Kidney (tissue), 14 donors: ENCODE measurements around the gene PRKN. TPM values are rescaled to one million over a fixed set of nuclear protein-coding genes. Genes with fewer than 3 reads are reported as not detected.

Source experiments
- DNase-seq, 5 donors: peaks; one replicate each; pipeline ENCODE4 v3.0.0-alpha.2; 2013 to 2020
- FAIRE-seq: peaks from 2 replicates; lab custom pipeline; 2012; peaks lifted over from hg19 to GRCh38; lab: Jason Lieb, UNC
- H3K27ac ChIP-seq, 2 donors: one replicate each; pipeline ENCODE4 v1.7.0; 2013; ENCODE audit warnings: low read depth in 2 of 2, low read length in 2 of 2, inconsistent platforms in 1 of 2
- H3K27me3 ChIP-seq: one replicate; pipeline ENCODE4 v1.7.1; 2013; ENCODE audit warnings: low read length, inconsistent platforms; ENCODE audit not compliant: control insufficient read depth, insufficient read depth
- H3K36me3 ChIP-seq, 3 donors: one replicate each; pipeline versions ENCODE4 v1.7.0 to v1.7.1; 2013; ENCODE audit warnings: low read length in 3 of 3, control low read depth in 1 of 3, inconsistent platforms in 1 of 3; ENCODE audit not compliant: insufficient read depth in 3 of 3, control insufficient read depth in 2 of 3
- H3K4me1 ChIP-seq, 3 donors: one replicate each; pipeline versions ENCODE4 v1.7.0 to v1.7.1; 2013; ENCODE audit warnings: low read length in 3 of 3, inconsistent platforms in 1 of 3, low read depth in 1 of 3; ENCODE audit not compliant: control insufficient read depth in 2 of 3, insufficient read depth in 2 of 3
- H3K4me3 ChIP-seq, 3 donors: one replicate each; pipeline versions ENCODE4 v1.7.0 to v1.8.1; 2013; ENCODE audit warnings: low read length in 3 of 3, control low read depth in 1 of 3, inconsistent platforms in 1 of 3
- H3K9ac ChIP-seq, 3 donors: one replicate each; pipeline versions ENCODE4 v1.7.0 to v1.7.1; 2013; ENCODE audit warnings: low read length in 3 of 3, control low read depth in 1 of 3, inconsistent platforms in 1 of 3
- H3K9me3 ChIP-seq, 3 donors: one replicate each; pipeline versions ENCODE4 v1.7.0 to v1.7.1; 2013; ENCODE audit warnings: low read length in 3 of 3, control low read depth in 1 of 3, inconsistent platforms in 1 of 3; ENCODE audit not compliant: control insufficient read depth in 2 of 3, insufficient read depth in 1 of 3
- intact Hi-C: fragments of 100-400 bp; cut with DNase I; formaldehyde crosslinking; loops from one replicate; pipeline ENCODE4 v1.11.1; 2022
- polyA plus RNA-seq: library from polyadenylated mRNA; stranded (reverse); fragments of 350-450 nt; fragmentation: Illumina TruSeq; extraction: RNeasy Lipid Tissue Mini Kit (QIAGEN cat#74804); gene quantifications from one replicate; pipeline ENCODE4 v1.2.3, GENCODE V29; 2014; ENCODE audit warnings: low read depth, low replicate concordance; ENCODE audit not compliant: insufficient read depth
- total RNA-seq: library from RNA; stranded (reverse); fragmentation: NEBNext Ultra II Directional; extraction: Animal tissue kit (Norgen Biotek cat#: 25700); gene quantifications from one replicate; pipeline ENCODE4 v1.2.1, GENCODE V29; 2021
- TF ChIP-seq, protein P1 (sequence below): IDR thresholded peaks from 3 replicates; pipeline ENCODE4 v1.5.1; 2012; ENCODE audit warnings: mild to moderate bottlenecking, moderate library complexity, borderline replicate concordance; ENCODE audit not compliant: insufficient read depth; ENCODE audit errors: extremely low read depth
- donor health status: control.
- donor health status: control.
- donor health status: control.
- donor health status: control.
- donor health status: control.
- donor health status: DM: yes; HTN: yes; CAD: no.
- donor health status: Normal renal cell carcinoma (clear cell type).

PRKN gene
- total and polyA plus RNA-seq, 2 donors from 2014 or later = 8.6 to 10.4 TPM

- Histone ChIP-seq H3K36me3 (no peaks in the 10 kb centered on the region), H3K4me1 (no peaks in the 10 kb centered on the region), H3K4me3 (no peak overlapping the region), H3K9ac (no peak overlapping the region), H3K27me3 (no peaks in the 10 kb centered on the region), H3K27ac (no peak overlapping the region), H3K9me3 (no peaks in the 10 kb centered on the region)
- TF ChIP-seq, protein P1, sequence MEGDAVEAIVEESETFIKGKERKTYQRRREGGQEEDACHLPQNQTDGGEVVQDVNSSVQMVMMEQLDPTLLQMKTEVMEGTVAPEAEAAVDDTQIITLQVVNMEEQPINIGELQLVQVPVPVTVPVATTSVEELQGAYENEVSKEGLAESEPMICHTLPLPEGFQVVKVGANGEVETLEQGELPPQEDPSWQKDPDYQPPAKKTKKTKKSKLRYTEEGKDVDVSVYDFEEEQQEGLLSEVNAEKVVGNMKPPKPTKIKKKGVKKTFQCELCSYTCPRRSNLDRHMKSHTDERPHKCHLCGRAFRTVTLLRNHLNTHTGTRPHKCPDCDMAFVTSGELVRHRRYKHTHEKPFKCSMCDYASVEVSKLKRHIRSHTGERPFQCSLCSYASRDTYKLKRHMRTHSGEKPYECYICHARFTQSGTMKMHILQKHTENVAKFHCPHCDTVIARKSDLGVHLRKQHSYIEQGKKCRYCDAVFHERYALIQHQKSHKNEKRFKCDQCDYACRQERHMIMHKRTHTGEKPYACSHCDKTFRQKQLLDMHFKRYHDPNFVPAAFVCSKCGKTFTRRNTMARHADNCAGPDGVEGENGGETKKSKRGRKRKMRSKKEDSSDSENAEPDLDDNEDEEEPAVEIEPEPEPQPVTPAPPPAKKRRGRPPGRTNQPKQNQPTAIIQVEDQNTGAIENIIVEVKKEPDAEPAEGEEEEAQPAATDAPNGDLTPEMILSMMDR = no peak
- DNase-seq (peak in 2 of 5 donors; percentile 12 to 53), FAIRE-seq (peak; percentile 79)
- intact Hi-C loops = no loop called here
These were observed 310.6 kb downstream of the PRKN start for GRCh38 chr6:162416831-162417537.

GRCh38 chr6:162416307-162416706, 311.3 kb downstream of the PRKN start:
- Histone ChIP-seq H3K4me3 (no peak overlapping the region), H3K4me1 (no peaks in the 10 kb centered on the region), H3K9me3 (no peaks in the 10 kb centered on the region), H3K36me3 (no peaks in the 10 kb centered on the region), H3K9ac (no peak overlapping the region), H3K27ac (no peak overlapping the region), H3K27me3 (no peaks in the 10 kb centered on the region)
- FAIRE-seq = no peak
- intact Hi-C loops = no loop called here
- no peak for DNase-seq
- TF ChIP-seq, protein P1 = no peak

DNA sequence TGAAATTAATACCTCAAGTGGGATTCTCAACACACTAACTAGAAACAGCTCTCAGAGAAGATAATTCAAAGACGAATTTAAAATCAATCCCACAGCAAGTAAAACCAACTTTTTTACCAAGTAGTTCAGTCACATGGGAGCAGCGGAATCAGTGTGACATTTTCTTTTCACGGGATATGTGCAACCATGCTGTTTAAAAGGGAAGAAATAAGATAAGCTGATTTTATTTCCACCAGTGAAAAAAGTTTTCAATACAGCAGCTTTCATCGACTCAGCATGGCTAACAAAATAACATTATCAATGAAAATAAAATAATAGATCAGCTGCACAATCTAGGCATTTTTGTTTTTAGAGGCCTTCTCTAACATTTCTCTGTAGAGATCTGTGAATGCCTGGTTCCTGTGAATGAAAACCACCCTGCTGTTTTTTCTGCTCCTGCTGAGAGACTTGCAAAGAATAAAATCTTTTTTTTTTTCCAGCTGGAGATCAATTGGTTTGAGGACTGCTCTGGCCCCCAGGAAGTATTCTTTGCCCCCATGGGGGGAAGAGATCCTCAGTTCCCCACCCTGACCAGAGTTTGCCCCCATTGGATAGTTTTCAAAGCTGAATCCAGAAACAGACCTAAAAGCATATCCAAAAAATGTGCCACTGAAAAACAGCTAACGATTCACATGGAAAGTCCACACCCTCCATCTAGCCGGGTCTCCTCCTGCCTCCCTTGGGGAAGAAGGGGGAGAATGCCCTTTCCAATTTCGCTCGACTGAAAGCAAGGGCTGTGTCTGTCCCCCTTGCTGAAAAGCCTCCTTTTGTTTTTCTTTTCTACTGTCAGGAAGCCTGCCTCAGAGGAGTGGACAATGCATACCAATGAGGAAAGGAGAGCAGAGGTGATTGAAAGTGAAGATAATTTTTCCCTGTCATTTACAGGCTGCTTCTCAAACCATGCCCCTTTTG, 317.6 kb downstream of the PRKN start:
- TF ChIP-seq, protein P1 = no peak
- Histone ChIP-seq H3K27ac (no peak overlapping the region), H3K9me3 (no peaks in the 10 kb centered on the region), H3K36me3 (no peaks in the 10 kb centered on the region), H3K4me1 (no peaks in the 10 kb centered on the region), H3K9ac (no peak overlapping the region), H3K27me3 (no peaks in the 10 kb centered on the region), H3K4me3 (no peak overlapping the region)
- DNase-seq = no peak
- no peak for FAIRE-seq
- intact Hi-C loops = no loop called here
